HFFc6 (cell line): ENCODE results near the gene FAM124B. TPM values are rescaled to one million over a fixed set of nuclear protein-coding genes. Genes with fewer than 3 reads are reported as not detected.

Source experiments
- DNase-seq: peaks from one replicate; pipeline ENCODE4 v3.0.0-alpha.2; 2018
- H3K27ac Mint-ChIP-seq: 2 replicates; pipeline ENCODE4 v1.8.0; 2020; ENCODE audit warnings: mild to moderate bottlenecking, mixed read lengths
- H3K27me3 Mint-ChIP-seq: 2 replicates; pipeline ENCODE4 v1.8.0; 2021; ENCODE audit warnings: mild to moderate bottlenecking, moderate library complexity, mixed read lengths; ENCODE audit not compliant: insufficient read depth
- H3K36me3 Mint-ChIP-seq: 2 replicates; pipeline ENCODE4 v1.8.0; 2021; ENCODE audit warnings: low read depth, mixed read lengths
- H3K4me1 Mint-ChIP-seq: 2 replicates; pipeline ENCODE4 v1.8.0; 2020; ENCODE audit warnings: low read depth, mixed read lengths
- H3K4me3 Mint-ChIP-seq: 2 replicates; pipeline ENCODE4 v1.8.0; 2020; ENCODE audit warnings: mild to moderate bottlenecking, moderate library complexity, mixed read lengths
- H3K9me3 Mint-ChIP-seq: 2 replicates; pipeline ENCODE4 v1.8.0; 2020; ENCODE audit warnings: mild to moderate bottlenecking, mixed read lengths
- long read RNA-seq: library from polyadenylated mRNA; unstranded; transcript quantifications from one replicate; pipeline ENCODE4 v2.0.0, GENCODE V29; 2019
- total RNA-seq, 6 experiments: library from RNA; stranded (reverse); fragmentation: NEBNext Ultra II Directional; extraction: Animal tissue kit (Norgen Biotek cat#: 25700); gene quantifications; 2 replicates in 1 of 6; 3 replicates in 5 of 6; pipeline ENCODE4 v1.2.3, GENCODE V29; 2021
- TF ChIP-seq, protein P1 (sequence below): fragments of 200-600 bp; sonication (generic); IDR thresholded peaks from 2 replicates; pipeline ENCODE4 v1.5.0; 2021; ENCODE audit warnings: antibody characterized with exemption, mild to moderate bottlenecking

The FAM124B gene, protein sequence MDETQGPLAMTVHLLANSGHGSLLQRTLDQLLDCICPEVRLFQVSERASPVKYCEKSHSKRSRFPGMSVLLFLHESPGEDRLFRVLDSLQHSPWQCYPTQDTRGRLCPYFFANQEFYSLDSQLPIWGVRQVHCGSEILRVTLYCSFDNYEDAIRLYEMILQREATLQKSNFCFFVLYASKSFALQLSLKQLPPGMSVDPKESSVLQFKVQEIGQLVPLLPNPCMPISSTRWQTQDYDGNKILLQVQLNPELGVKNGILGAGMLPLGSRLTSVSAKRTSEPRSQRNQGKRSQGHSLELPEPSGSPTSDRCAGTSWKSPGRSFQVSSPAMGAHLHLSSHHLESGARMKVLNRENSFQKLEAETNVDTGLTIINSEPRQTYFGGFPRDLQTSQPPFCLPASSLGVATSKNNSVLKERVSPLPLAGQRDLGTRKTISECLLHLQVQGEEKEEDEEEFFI
- under 1 TPM in 1 of 6 experiments, not detected in 5; 0.10 TPM for total RNA-seq
- long read RNA-seq, result 0 reads

DNA sequence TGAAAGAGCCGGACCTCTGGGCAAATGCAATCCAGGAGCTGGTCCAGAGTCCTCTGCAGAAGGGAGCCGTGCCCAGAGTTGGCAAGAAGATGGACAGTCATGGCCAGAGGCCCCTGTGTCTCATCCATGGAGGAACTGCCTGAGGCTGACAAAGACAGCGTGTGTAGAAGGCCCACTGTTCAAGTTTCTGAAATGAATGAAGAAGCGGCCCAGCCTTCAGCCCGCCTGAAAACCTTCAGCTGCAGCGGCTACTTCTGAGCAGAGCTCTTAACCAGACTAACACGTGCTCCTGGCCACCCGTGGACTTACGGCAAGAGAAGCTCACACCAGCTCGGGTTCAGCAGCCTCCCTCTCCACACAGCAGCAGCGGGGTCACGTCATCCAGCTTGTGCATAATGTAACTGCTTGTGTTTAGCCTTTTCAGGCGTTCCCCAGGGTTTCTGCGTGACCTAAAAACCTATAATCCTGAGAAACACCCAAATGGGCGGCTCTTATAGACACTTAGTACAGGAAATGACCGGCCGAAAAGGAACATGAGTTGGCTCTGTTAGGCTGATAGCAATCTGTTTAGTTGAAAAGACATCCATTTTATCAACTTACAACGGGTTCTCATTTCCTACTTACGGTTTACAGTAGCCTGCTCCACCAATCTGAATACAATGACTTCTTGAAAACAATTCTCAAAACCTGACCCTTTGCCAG is at the start of gene FAM124B:
Gene FAM124B, minus strand, starts transcription at position 467 of the 702 bp plus-strand sequence. Its CDS starts 339 bp downstream, at position 128.
- TF ChIP-seq, protein P1, sequence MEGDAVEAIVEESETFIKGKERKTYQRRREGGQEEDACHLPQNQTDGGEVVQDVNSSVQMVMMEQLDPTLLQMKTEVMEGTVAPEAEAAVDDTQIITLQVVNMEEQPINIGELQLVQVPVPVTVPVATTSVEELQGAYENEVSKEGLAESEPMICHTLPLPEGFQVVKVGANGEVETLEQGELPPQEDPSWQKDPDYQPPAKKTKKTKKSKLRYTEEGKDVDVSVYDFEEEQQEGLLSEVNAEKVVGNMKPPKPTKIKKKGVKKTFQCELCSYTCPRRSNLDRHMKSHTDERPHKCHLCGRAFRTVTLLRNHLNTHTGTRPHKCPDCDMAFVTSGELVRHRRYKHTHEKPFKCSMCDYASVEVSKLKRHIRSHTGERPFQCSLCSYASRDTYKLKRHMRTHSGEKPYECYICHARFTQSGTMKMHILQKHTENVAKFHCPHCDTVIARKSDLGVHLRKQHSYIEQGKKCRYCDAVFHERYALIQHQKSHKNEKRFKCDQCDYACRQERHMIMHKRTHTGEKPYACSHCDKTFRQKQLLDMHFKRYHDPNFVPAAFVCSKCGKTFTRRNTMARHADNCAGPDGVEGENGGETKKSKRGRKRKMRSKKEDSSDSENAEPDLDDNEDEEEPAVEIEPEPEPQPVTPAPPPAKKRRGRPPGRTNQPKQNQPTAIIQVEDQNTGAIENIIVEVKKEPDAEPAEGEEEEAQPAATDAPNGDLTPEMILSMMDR, result no peak
- Mint-ChIP-seq H3K36me3 (no peaks in the 10 kb centered on the region), H3K9me3 (no peaks in the 10 kb centered on the region), H3K4me3 (peak within 1 kb of the TSS; percentile 81; the same call in 1 of the 2 replicates), H3K27ac (peak within 1 kb of the TSS; percentile 71; the same call in 1 of the 2 replicates), H3K27me3 (peaks cover 18% of the 10 kb centered on the region), H3K4me1 (peaks cover 8% of the 10 kb centered on the region; the same call in 1 of the 2 replicates)
- DNase-seq, result peak; percentile 7

DNA sequence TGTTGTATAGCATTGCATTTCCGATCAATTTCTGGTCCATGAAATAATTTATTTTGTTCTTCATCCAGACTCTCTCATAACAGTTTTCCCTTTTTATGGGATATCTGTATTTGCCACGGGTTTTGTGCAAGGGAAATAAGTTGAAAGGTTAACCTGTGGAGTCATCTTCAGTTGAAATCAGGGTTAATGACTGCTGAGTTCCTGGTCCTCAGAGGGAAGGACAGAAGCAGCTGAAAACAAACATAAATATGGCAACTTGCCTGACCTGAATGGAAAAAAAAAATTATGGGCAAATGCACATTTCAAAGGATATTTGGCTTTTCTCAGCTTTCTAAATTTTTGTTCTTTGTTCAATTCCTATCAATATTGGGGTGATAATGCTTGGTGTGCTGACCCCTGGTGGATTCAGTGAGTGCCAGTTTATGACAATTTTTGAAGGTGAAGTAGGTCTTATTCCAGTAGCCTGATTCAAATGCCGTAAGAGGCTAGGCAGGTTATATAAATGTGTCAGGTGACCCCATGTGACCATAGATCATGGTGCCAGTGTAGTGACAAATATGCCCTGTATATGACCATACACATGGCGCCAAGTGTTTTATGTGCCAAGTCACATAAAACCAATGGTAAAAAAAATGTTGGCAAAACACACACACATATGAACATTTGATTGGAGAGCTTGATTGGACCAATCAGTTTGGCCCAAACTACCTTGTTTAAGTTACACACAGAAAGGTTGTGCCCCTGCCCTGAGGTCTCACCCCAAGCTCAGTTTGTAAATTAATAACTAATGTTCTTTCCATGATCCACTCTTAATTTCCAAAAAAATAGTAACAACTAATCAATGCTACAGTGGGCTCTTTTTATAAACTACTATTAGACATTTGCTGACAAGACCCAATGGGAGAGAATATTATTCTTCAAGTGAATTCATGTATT is 47.6 kb upstream of the FAM124B start:
- DNase-seq, result no peak
- Mint-ChIP-seq H3K27ac (no peak overlapping the region), H3K9me3 (no peaks in the 10 kb centered on the region), H3K36me3 (no peaks in the 10 kb centered on the region), H3K4me1 (no peaks in the 10 kb centered on the region), H3K27me3 (peaks cover 12% of the 10 kb centered on the region; the same call in 1 of the 2 replicates), H3K4me3 (no peak overlapping the region)
- TF ChIP-seq, protein P1, result peak; percentile 84

DNA sequence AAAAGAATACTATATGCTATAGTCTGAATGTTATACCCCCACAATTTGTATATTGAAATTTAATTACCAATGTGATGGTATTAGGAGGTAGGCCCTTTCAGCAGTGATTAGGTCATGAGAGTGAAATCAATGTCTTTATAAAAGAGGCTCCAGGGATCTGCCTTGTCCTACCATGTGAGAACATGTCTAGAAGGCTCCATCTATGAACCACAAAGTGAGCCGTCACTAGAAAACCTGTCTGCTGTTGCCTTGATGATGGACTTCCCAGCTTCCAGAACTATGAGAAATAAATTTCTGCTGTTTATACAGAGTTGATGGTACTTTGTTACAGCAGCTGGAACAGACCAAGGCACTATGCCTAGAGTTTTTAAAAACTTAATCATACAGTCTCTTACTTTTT is 46.3 kb upstream of the FAM124B start:
- Mint-ChIP-seq H3K4me1 (peaks cover 7% of the 10 kb centered on the region; the same call in 1 of the 2 replicates), H3K4me3 (no peak overlapping the region), H3K27ac (no peak overlapping the region), H3K9me3 (no peaks in the 10 kb centered on the region), H3K27me3 (peaks cover 21% of the 10 kb centered on the region), H3K36me3 (no peaks in the 10 kb centered on the region)
- TF ChIP-seq, protein P1, result no peak
- DNase-seq, result no peak

DNA sequence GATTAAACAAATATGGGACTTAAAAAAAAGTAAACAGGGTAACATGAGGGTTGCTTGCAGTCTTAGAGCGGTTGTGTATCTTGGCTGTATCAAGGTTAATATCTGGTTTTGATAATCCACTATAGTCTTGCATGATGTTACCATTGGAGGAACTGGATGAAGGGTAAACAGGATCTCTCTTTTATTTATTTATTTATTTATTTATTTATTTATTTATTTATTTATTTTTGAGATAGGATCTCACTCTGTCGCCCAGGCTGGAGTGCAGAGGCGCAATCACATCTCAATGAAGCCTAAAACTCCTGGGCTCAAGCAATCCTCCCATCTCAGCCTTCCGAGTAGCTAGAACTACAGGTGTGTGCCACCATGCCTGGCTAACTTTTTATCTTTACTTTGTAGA is 42.9 kb upstream of the FAM124B start:
- H3K36me3 Mint-ChIP-seq, result no peaks in the 10 kb centered on the region
- no peak for DNase-seq
- TF ChIP-seq, protein P1, result no peak

DNA sequence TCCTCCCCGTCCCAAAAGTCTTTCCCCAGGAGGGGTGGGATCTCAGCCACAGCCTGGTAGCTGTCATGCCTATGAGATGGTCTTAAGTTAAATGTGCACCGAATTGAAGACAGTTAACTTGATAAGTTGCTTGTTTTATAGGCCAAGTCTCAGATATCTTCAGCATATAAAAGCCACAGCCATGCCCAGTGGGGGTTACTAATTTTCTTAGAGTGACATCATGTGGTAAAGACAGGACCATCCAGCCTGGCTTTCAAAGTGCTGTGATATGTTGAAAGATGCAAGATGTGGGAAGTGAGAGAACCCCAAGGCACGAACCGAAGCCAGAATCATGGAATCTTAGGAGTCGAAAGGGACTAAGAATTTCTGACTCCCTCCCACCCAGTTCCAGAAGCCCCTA is 42.1 kb upstream of the FAM124B start:
- no peaks in the 10 kb centered on the region for H3K9me3 Mint-ChIP-seq

More for the DNA sequence above, 42.9 kb upstream of the FAM124B start:
- Mint-ChIP-seq H3K9me3 (no peaks in the 10 kb centered on the region), H3K4me1 (peaks cover 15% of the 10 kb centered on the region; the same call in 1 of the 2 replicates), H3K27me3 (peaks cover 26% of the 10 kb centered on the region), H3K27ac (no peak overlapping the region), H3K4me3 (no peak overlapping the region)

More for the DNA sequence above, 42.1 kb upstream of the FAM124B start:
- H3K4me1 Mint-ChIP-seq, result peaks cover 15% of the 10 kb centered on the region; the same call in 1 of the 2 replicates
- no peak overlapping the region for H3K27ac Mint-ChIP-seq
- TF ChIP-seq, protein P1, result no peak
- DNase-seq, result no peak
- H3K4me3 Mint-ChIP-seq, result no peak overlapping the region
- H3K27me3 Mint-ChIP-seq, result peaks cover 26% of the 10 kb centered on the region
- no peaks in the 10 kb centered on the region for H3K36me3 Mint-ChIP-seq
